Activated T-cell treated with anti-CD3 and anti-CD28 coated beads, Interleukin-2, amount 50 U/mL, for 72 hours (primary cell): Measurements from ENCODE around the gene OR52E1. TPM values are rescaled to one million over a fixed set of nuclear protein-coding genes. Genes with fewer than 3 reads are reported as not detected.

Experiments used
- total RNA-seq, 2 donors: library from RNA; stranded (reverse); gene quantifications; one replicate each; pipeline ENCODE4 v1.2.3, GENCODE V29; 2022

The OR52E1 gene
- total RNA-seq, 2 donors from 2014 or later, result not detected

Other genes with a start within 250 kb of the OR52E1 start
- not detected for gene OR51F2, start 248.3 kb upstream of the OR52E1 start, total RNA-seq
- gene OR51S1, start 220.4 kb upstream of the OR52E1 start, total RNA-seq, result not detected
- not detected for gene OR51T1, start 187.7 kb upstream of the OR52E1 start, total RNA-seq
- gene OR51A7, start 165.8 kb upstream of the OR52E1 start, total RNA-seq, result not detected
- not detected for gene OR51G2, start 150.2 kb upstream of the OR52E1 start, total RNA-seq
- not detected for gene OR51G1, start 145.2 kb upstream of the OR52E1 start, total RNA-seq
- not detected for gene OR51A4, start 122.0 kb upstream of the OR52E1 start, total RNA-seq
- gene OR51A2, start 113.9 kb upstream of the OR52E1 start, total RNA-seq, result not detected
- not detected for gene OR51L1, start 74.7 kb upstream of the OR52E1 start, total RNA-seq
- not detected for gene OR52J3, start 23.0 kb upstream of the OR52E1 start, total RNA-seq
- not detected for gene OR52E2, start 9.9 kb upstream of the OR52E1 start, total RNA-seq
- not detected for gene OR52A5, start 68.8 kb downstream of the OR52E1 start, total RNA-seq
- not detected for gene OR52A1, start 85.2 kb downstream of the OR52E1 start, total RNA-seq
- gene OR51V1, start 131.1 kb downstream of the OR52E1 start, total RNA-seq, result not detected
- not detected for gene HBB, start 157.5 kb downstream of the OR52E1 start, total RNA-seq
- gene HBD, start 164.9 kb downstream of the OR52E1 start, total RNA-seq, result under 1 TPM in 1 of 2 donors, not detected in 1; 0.46 TPM
- gene HBG1, start 180.3 kb downstream of the OR52E1 start, total RNA-seq, result not detected
- gene HBG2, start 185.2 kb downstream of the OR52E1 start, total RNA-seq, result not detected
- gene HBE1, start 200.4 kb downstream of the OR52E1 start, total RNA-seq, result not detected
- gene OR51B4, start 232.4 kb downstream of the OR52E1 start, total RNA-seq, result not detected